ENCODE data around the gene CBFA2T3. TPM values are rescaled to one million over a fixed set of nuclear protein-coding genes. Genes with fewer than 3 reads are reported as not detected.

Gene CBFA2T3
- total and polyA plus RNA-seq, 2 of the 13 experiments (the other 11 are each of a cell fraction or from before 2014, with no cell fraction given) = 0.05 TPM; not detected in 1

GRCh38 chr16:88856828-88857727, 119.9 kb downstream of the CBFA2T3 start, which contains the start of the genes GALNS and TRAPPC2L (continued):
- TF ChIP-seq ZBTB7B (CRISPR knock-in tag; IDR thresholded peaks at IDR 0.05) (no peak), NBN (conservative IDR thresholded peaks at IDR 0.05) (no peak), KLF13 (CRISPR knock-in tag; IDR thresholded peaks at IDR 0.05) (peak; percentile 92), THAP9 (CRISPR knock-in tag; IDR thresholded peaks at IDR 0.05; ENCODE audit: borderline replicate concordance) (peak; percentile 98), ARID3A (IDR thresholded peaks at IDR 0.05; ENCODE audit: low read depth, low read length) (no peak), RAD51 (IDR thresholded peaks at IDR 0.05; ENCODE audit: borderline replicate concordance) (peak; percentile 99), ZNF788 (CRISPR knock-in tag; IDR thresholded peaks at IDR 0.05; ENCODE audit: borderline replicate concordance) (peak; percentile 79; the same call in 1 of the 2 replicates), NCOR1 (IDR thresholded peaks at IDR 0.05; ENCODE audit: borderline replicate concordance, low read length) (no peak), CTCF (CRISPR knock-in tag; IDR thresholded peaks at IDR 0.05) (no peak), KMT2B (CRISPR knock-in tag; IDR thresholded peaks at IDR 0.05) (peak; percentile 57; the same call in 1 of the 2 replicates), RNF219 (CRISPR knock-in tag; IDR thresholded peaks at IDR 0.05) (0 out of 2 replicates have a peak, but pooled peaks have one; percentile 42), PHB2 (IDR thresholded peaks at IDR 0.05; ENCODE audit: partially characterized antibody) (no peak), ZGPAT (CRISPR knock-in tag; IDR thresholded peaks at IDR 0.05) (peak; percentile 77; the same call in 1 of the 2 replicates), CCAR2 (optimal IDR thresholded peaks at IDR 0.05; ENCODE audit: low read depth, low read length) (no peak), ZNF124 (CRISPR knock-in tag; IDR thresholded peaks at IDR 0.05) (no peak), THRA (CRISPR knock-in tag; IDR thresholded peaks at IDR 0.05; ENCODE audit: borderline replicate concordance) (peak; percentile 33; the same call in 1 of the 2 replicates)

Measured in HepG2 (cell line).